GM12878 (cell line): ENCODE results near the gene FKRP. TPM values are rescaled to one million over a fixed set of nuclear protein-coding genes. Genes with fewer than 3 reads are reported as not detected.

Source experiments
- ATAC-seq: fragments of 200-7000 bp; cut with Tn5 transposase; 3 replicates; pipeline ENCODE4 v1.9.1; 2020; ENCODE audit warnings: mild to moderate bottlenecking, moderate library complexity
- BruUV-seq: library from RNA; stranded (reverse); fragments of 400-500 nt; replicated peaks from 2 replicates; lab custom pipeline; 2021; lab: Mats Ljungman, UMichigan
- CTCF ChIA-PET: fragments of 300-600 bp; sonication (Branson Sonifier 250); formaldehyde crosslinking; extraction: SDS; loops from one replicate; lab custom pipeline; 2021; ENCODE audit warnings: inconsistent platforms; lab: Yijun Ruan, JAX
- POLR2A ChIA-PET: fragments of 350-600 bp; formaldehyde crosslinking; extraction: SDS; loops from one replicate; lab custom pipeline; 2021; ENCODE audit warnings: inconsistent platforms; lab: Charles Lee
- RAD21 ChIA-PET: fragments of 300-600 bp; sonication (Branson Sonifier 250); formaldehyde crosslinking; loops from one replicate; lab custom pipeline; 2023; ENCODE audit warnings: antibody characterized with exemption; ENCODE audit not compliant: unreplicated experiment; lab: Charles Lee
- SMC1A ChIA-PET: fragments of 300-600 bp; sonication (Branson Sonifier 250); formaldehyde crosslinking; loops from one replicate; lab custom pipeline; 2023; ENCODE audit not compliant: unreplicated experiment, uncharacterized antibody; lab: Charles Lee
- DNase-seq: peaks from one replicate; pipeline ENCODE4 v3.0.0-alpha.2; 2011; ENCODE audit warnings: low read depth, low spot score
- FAIRE-seq: peaks from 3 replicates; lab custom pipeline; 2011; peaks lifted over from hg19 to GRCh38; lab: Jason Lieb, UNC
- H2AFZ ChIP-seq: 2 replicates; pipeline ENCODE4 v1.6.0; 2011; ENCODE audit warnings: low read depth, low read length, control low read depth; ENCODE audit not compliant: control insufficient read depth
- H3K27ac ChIP-seq: 2 replicates; pipeline ENCODE4 v1.5.1; 2011; ENCODE audit warnings: control low read depth; ENCODE audit not compliant: control insufficient read depth, insufficient read depth
- H3K27me3 ChIP-seq, 2 experiments: replicated peaks in 1 of 2; 2 replicates each; pipeline versions ENCODE4 v1.6.0 to v1.6.1; 2011; ENCODE audit warnings: low read length in 1 of 2; ENCODE audit not compliant: control insufficient read depth in 2 of 2, insufficient read depth in 2 of 2
- H3K36me3 ChIP-seq, 2 experiments: 2 replicates each; pipeline ENCODE4 v1.5.1; 2011; ENCODE audit warnings: low read length in 1 of 2; ENCODE audit not compliant: control insufficient read depth in 2 of 2, insufficient read depth in 2 of 2
- H3K4me1 ChIP-seq: 2 replicates; pipeline ENCODE4 v1.6.1; 2011; ENCODE audit warnings: mild to moderate bottlenecking, low read length, moderate library complexity, mixed read lengths; ENCODE audit not compliant: control insufficient read depth, insufficient read depth
- H3K4me2 ChIP-seq: 2 replicates; pipeline ENCODE4 v1.6.0; 2011; ENCODE audit warnings: control low read depth; ENCODE audit not compliant: control insufficient read depth, insufficient read depth
- H3K4me3 ChIP-seq: fragments of 200-600 bp; sonication (generic); 2 replicates; pipeline ENCODE4 v1.5.1; 2016
- H3K79me2 ChIP-seq: 2 replicates; pipeline ENCODE4 v1.6.0; 2011; ENCODE audit warnings: low read length; ENCODE audit not compliant: control insufficient read depth, insufficient read depth
- H3K9ac ChIP-seq: 2 replicates; pipeline ENCODE4 v1.8.0; 2011; ENCODE audit warnings: low read length, control low read depth, mixed read lengths; ENCODE audit not compliant: control insufficient read depth, insufficient read depth
- H3K9me3 ChIP-seq: replicated peaks from 3 replicates; pipeline ENCODE4 v1.5.1; 2011; ENCODE audit warnings: mild to moderate bottlenecking, low read length; ENCODE audit not compliant: control insufficient read depth, insufficient read depth
- H4K20me1 ChIP-seq: 2 replicates; pipeline ENCODE4 v1.6.0; 2011; ENCODE audit not compliant: control insufficient read depth, insufficient read depth
- ATF2 ChIP-seq: IDR thresholded peaks from 2 replicates; pipeline ENCODE4 v1.6.1; 2012; ENCODE audit warnings: low read length, inconsistent platforms
- CBFB ChIP-seq: IDR thresholded peaks from 2 replicates; pipeline ENCODE4 v1.6.1; 2016; ENCODE audit warnings: antibody characterized with exemption, low read depth
- E2F4 ChIP-seq: IDR thresholded peaks from 2 replicates; pipeline ENCODE4 v1.6.1; 2012; ENCODE audit warnings: low read depth, low read length, improper control_type of control experiment
- FOXM1 ChIP-seq: IDR thresholded peaks from 2 replicates; pipeline ENCODE4 v1.6.1; 2012; ENCODE audit warnings: low read depth, mild to moderate bottlenecking, inconsistent platforms, low read length, moderate library complexity
- HSF1 ChIP-seq: fragments of 150-350 bp; IDR thresholded peaks from 2 replicates; pipeline ENCODE4 v1.6.1; 2014; ENCODE audit warnings: mild to moderate bottlenecking, low read depth, low read length
- KAT2A ChIP-seq: conservative IDR thresholded peaks from 2 replicates; pipeline ENCODE4 v1.6.1; 2011; ENCODE audit warnings: low read depth, low read length; ENCODE audit not compliant: control insufficient read depth
- NFXL1 ChIP-seq: fragments of 450-650 bp; IDR thresholded peaks from 2 replicates; pipeline ENCODE4 v1.6.1; 2017; ENCODE audit warnings: antibody characterized with exemption, mild to moderate bottlenecking, borderline replicate concordance
- NFYA ChIP-seq: IDR thresholded peaks from 2 replicates; pipeline ENCODE4 v1.6.1; 2011; ENCODE audit warnings: low read depth, mild to moderate bottlenecking, low read length, improper control_type of control experiment, borderline replicate concordance
- NKRF ChIP-seq: fragments of 450-650 bp; conservative IDR thresholded peaks from 2 replicates; pipeline ENCODE4 v1.6.1; 2017; ENCODE audit warnings: mild to moderate bottlenecking, moderate library complexity
- PAX5 ChIP-seq: IDR thresholded peaks from 2 replicates; pipeline ENCODE4 v1.6.1; 2011; ENCODE audit warnings: low read depth, low read length, borderline replicate concordance
- POLR2A ChIP-seq: IDR thresholded peaks from 2 replicates; pipeline ENCODE4 v1.6.1; 2011; ENCODE audit warnings: low read depth, mild to moderate bottlenecking, low read length
- RB1 ChIP-seq: fragments of 450-650 bp; formaldehyde crosslinking; IDR thresholded peaks from 2 replicates; pipeline ENCODE4 v1.6.1; 2017; ENCODE audit warnings: mild to moderate bottlenecking, borderline replicate concordance
- RCOR1 ChIP-seq: conservative IDR thresholded peaks from 2 replicates; pipeline ENCODE4 v1.6.1; 2012; ENCODE audit warnings: low read depth, low read length, improper control_type of control experiment
- RFX5 ChIP-seq: IDR thresholded peaks from 2 replicates; pipeline ENCODE4 v1.6.1; 2011; ENCODE audit warnings: low read depth, low read length, improper control_type of control experiment
- SMC3 ChIP-seq: IDR thresholded peaks from 2 replicates; pipeline ENCODE4 v1.6.1; 2011; ENCODE audit warnings: low read length, improper control_type of control experiment, borderline replicate concordance
- YBX1 ChIP-seq: fragments of 450-650 bp; IDR thresholded peaks from 2 replicates; pipeline ENCODE4 v1.6.1; 2016; ENCODE audit warnings: antibody characterized with exemption
- WGBS: methylation state at CpG from one replicate; pipeline ENCODE4 v1.1.6; 2016; ENCODE audit warnings: low lambda C conversion rate; ENCODE audit not compliant: insufficient replicate concordance, insufficient coverage; ENCODE audit errors: missing lambda C conversion rate; 5-methylcytosine and 5-hydroxymethylcytosine counted together
- in situ Hi-C: fragments of 300-500 bp; cut with MboI; formaldehyde crosslinking; loops from 9 replicates; pipeline ENCODE4 v1.14.3; 2018; ENCODE audit warnings: mixed read lengths
- intact Hi-C: fragments of 100-400 bp; cut with micrococcal nuclease; formaldehyde crosslinking; loops from one replicate; pipeline ENCODE4 v1.14.2; 2022; ENCODE audit not compliant: unreplicated experiment
- polyA plus RNA-seq, 11 experiments: library from polyadenylated mRNA; depleted of rRNA in 4 of 11; unstranded in 6 of 11; stranded (reverse) in 5 of 11; fragments of >200 nt; fragmentation: Nextera tagmentation in 4 of 11; fragmentation: Illumina TruSeq in 1 of 11; extraction: Ambion mirVana in 4 of 11; extraction: Trizol in 1 of 11; gene quantifications; 1 replicate in 1 of 11; 2 replicates in 10 of 11; pipeline versions ENCODE4 v1.2.1 to v1.2.3, GENCODE V29; 2011 to 2016; ENCODE audit warnings: inconsistent platforms in 2 of 11, missing spikeins in 2 of 11, low read depth in 1 of 11
- total RNA-seq, 4 experiments: library from RNA; depleted of rRNA in 3 of 4; stranded (reverse); fragments of >200 nt in 3 of 4; fragmentation: Illumina TruSeq in 1 of 4; extraction: Trizol in 1 of 4; gene quantifications; 2 replicates each; pipeline versions ENCODE4 v1.2.1 to v1.2.3, GENCODE V29; 2013 to 2021

FKRP gene
- total and polyA plus RNA-seq, 10 of the 15 experiments (the other 5 are each of a cell fraction or from before 2014, with no cell fraction given): 1.3 to 14.1 (median 7.8) TPM

GRCh38 chr19:46797881-46798280 lies 52.0 kb downstream of the FKRP start:
- H3K4me1 ChIP-seq: no peaks in the 10 kb centered on the region
- no peak overlapping the region for H3K27ac ChIP-seq
- in situ Hi-C loops: no loop called here
- CTCF ChIA-PET: interaction anchor here (0.7 kb wide), 1 partner anchor 278 kb away, joined by 7 read pairs; no protein-coding TSS in a partner anchor
- no peaks in the 10 kb centered on the region for H3K36me3 ChIP-seq
- H3K4me2 ChIP-seq: no peak overlapping the region
- H3K9me3 ChIP-seq: no peaks in the 10 kb centered on the region
- no TSS peak for BruUV-seq
- intact Hi-C loops: no loop called here
- no peak for DNase-seq
- TF ChIP-seq NKRF (no peak), NFXL1 (no peak), RFX5 (no peak), NFYA (no peak), RB1 (no peak), KAT2A (no peak), RCOR1 (no peak), ATF2 (no peak), FOXM1 (no peak), HSF1 (no peak), YBX1 (no peak), E2F4 (no peak), PAX5 (no peak), SMC3 (no peak), CBFB (no peak), POLR2A (no peak)
- POLR2A ChIA-PET: no interaction called here
- no peaks in the 10 kb centered on the region for H4K20me1 ChIP-seq
- RAD21 ChIA-PET: interaction anchor here (0.7 kb wide), 1 partner anchor 19 kb away, joined by 4 read pairs; no protein-coding TSS in a partner anchor
- no peaks in the 10 kb centered on the region; a peak in 1 of 4 replicates for H3K27me3 ChIP-seq
- WGBS: 47% methylated on average over 1 of the region's 1 CpG
- SMC1A ChIA-PET: no interaction called here
- ATAC-seq: no peak
- H3K4me3 ChIP-seq: no peak overlapping the region
- H2AFZ ChIP-seq: no peak overlapping the region
- no peak for FAIRE-seq
- H3K79me2 ChIP-seq: no peaks in the 10 kb centered on the region
- H3K9ac ChIP-seq: no peak overlapping the region
